AG09319 (cell line): ENCODE results near the gene DEAF1.

ENCODE experiments used
- DNase-seq: peaks from one replicate; pipeline ENCODE4 v3.0.0-alpha.2; 2010; ENCODE audit warnings: low read depth; ENCODE audit errors: extremely low read depth
- CTCF ChIP-seq: IDR thresholded peaks from 2 replicates; pipeline ENCODE4 v1.5.1; 2011; ENCODE audit warnings: low read depth, mild to moderate bottlenecking, inconsistent platforms, low read length, moderate library complexity

The DEAF1 gene

GRCh38 chr11:598005-598680 is 96.9 kb downstream of the DEAF1 start:
- TF ChIP-seq CTCF, result no peak
- DNase-seq, result no peak

- TF ChIP-seq CTCF, result no peak
Measured at GRCh38 chr11:597166-597725, 97.8 kb downstream of the DEAF1 start.

GRCh38 chr11:596374-596773 is 98.6 kb downstream of the DEAF1 start:
- TF ChIP-seq CTCF, result no peak
- no peak for DNase-seq

More at GRCh38 chr11:597166-597725, 97.8 kb downstream of the DEAF1 start:
- DNase-seq, result no peak

- no peak for DNase-seq
- no peak for TF ChIP-seq CTCF
Measured at GRCh38 chr11:595400-595799, 99.6 kb downstream of the DEAF1 start.
